ENCODE measurements around the gene SPNS2. TPM values are rescaled to one million over a fixed set of nuclear protein-coding genes. Genes with fewer than 3 reads are reported as not detected.
A peak's percentile ranks its signal among the peaks of the same experiment; 100 is the strongest.

Gene SPNS2
- total RNA-seq, 1 donor from 2014 or later: 187 TPM

DNA sequence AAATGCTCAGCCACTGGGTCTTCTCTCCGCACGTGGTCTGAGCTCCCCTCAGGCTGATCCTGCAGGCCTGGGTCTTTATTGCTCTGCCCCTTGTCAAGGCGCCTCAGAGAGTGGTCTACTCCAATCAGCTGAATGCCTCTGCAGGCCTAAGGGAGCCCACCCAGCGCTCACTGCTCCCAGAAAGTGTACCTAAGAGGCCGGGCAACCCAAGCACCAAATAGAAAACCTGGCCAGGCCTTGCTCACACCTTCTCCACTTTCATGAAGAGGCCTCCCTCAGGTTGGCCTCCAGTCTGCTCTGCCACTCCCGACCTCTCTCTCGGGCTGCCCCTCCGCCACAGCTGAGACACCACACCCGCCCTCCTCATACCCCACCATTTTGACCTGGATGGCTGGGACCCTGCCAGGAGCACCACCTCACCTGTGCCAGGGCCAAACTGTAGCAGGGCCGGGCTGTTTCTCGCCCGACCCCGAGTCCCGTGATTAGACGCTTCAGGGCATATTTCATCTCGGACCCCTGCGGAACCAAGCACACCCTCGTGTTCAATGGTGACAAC, 55.8 kb downstream of the SPNS2 start:
- DNase-seq (ENCODE audit: low spot score): peak; percentile 11
- TF ChIP-seq, protein P1, sequence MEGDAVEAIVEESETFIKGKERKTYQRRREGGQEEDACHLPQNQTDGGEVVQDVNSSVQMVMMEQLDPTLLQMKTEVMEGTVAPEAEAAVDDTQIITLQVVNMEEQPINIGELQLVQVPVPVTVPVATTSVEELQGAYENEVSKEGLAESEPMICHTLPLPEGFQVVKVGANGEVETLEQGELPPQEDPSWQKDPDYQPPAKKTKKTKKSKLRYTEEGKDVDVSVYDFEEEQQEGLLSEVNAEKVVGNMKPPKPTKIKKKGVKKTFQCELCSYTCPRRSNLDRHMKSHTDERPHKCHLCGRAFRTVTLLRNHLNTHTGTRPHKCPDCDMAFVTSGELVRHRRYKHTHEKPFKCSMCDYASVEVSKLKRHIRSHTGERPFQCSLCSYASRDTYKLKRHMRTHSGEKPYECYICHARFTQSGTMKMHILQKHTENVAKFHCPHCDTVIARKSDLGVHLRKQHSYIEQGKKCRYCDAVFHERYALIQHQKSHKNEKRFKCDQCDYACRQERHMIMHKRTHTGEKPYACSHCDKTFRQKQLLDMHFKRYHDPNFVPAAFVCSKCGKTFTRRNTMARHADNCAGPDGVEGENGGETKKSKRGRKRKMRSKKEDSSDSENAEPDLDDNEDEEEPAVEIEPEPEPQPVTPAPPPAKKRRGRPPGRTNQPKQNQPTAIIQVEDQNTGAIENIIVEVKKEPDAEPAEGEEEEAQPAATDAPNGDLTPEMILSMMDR (IDR thresholded peaks at IDR 0.05; ENCODE audit: unreplicated experiment): no peak
- H3K9me3 Mint-ChIP-seq (ENCODE audit: unreplicated experiment): no peaks in the 10 kb centered on the region
- peaks cover 4% of the 10 kb centered on the region for H3K36me3 Mint-ChIP-seq (ENCODE audit: low read depth, unreplicated experiment)
- H3K27me3 Mint-ChIP-seq (ENCODE audit: unreplicated experiment): peaks cover 10% of the 10 kb centered on the region
- H3K27ac Mint-ChIP-seq (ENCODE audit: unreplicated experiment): no peak overlapping the region
- H3K4me1 Mint-ChIP-seq (ENCODE audit: unreplicated experiment): peaks cover 28% of the 10 kb centered on the region
- H3K4me3 Mint-ChIP-seq (ENCODE audit: unreplicated experiment): peak overlapping the region; percentile 89

DNA sequence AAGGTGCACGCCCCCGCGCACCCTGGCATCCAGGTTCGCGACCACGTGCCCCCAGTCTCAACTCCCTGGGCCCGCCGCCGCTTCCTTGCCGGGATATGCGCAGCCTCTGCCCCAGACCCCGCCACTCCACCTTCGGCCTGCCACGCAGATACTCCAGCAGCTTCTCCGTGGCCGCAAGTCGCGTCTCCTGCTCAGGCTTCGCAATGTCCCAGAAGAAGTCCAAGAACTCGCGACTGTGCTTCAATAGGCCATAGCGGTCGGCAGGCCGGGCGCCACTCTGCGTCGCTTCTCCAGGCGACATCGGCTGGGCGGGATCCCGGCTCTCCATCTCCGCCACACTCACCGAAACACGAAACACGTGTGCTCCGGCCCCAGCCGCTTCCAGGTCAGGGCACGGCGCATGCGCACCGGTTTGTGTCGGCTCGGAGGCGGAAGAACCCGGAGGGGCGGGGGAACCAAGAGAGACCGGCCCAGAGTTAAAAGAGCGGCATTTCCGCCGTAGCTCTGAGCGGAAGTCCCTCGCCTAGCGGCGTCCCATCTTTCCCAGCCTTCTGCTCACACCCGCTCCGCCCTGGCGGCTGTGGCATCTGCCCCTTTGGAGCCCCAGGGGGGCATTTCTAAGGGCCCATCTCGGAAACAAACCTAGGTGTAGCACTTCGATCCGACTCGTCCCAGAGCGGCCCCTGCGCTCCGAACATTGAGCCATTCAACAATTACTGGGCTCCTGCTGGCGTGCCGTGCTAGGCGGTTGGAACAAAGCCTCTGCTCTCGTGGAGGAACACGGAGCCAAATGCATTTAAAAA, 56.5 kb downstream of the SPNS2 start, which contains the start of gene MYBBP1A:
Gene MYBBP1A (minus strand): TSS at position 388 of the 803 bp plus-strand sequence. CDS start 60 bp downstream, at position 328.
- DNase-seq (ENCODE audit: low spot score): peak; percentile 96
- Mint-ChIP-seq H3K36me3 (ENCODE audit: low read depth, unreplicated experiment) (peaks cover 4% of the 10 kb centered on the region), H3K9me3 (ENCODE audit: unreplicated experiment) (no peaks in the 10 kb centered on the region), H3K4me3 (ENCODE audit: unreplicated experiment) (peak within 1 kb of the TSS; percentile 89), H3K27ac (ENCODE audit: unreplicated experiment) (peak within 1 kb of the TSS; percentile 85), H3K4me1 (ENCODE audit: unreplicated experiment) (peaks cover 28% of the 10 kb centered on the region), H3K27me3 (ENCODE audit: unreplicated experiment) (peaks cover 10% of the 10 kb centered on the region)
- TF ChIP-seq, protein P1 (IDR thresholded peaks at IDR 0.05; ENCODE audit: unreplicated experiment): peak; percentile 77

DNA sequence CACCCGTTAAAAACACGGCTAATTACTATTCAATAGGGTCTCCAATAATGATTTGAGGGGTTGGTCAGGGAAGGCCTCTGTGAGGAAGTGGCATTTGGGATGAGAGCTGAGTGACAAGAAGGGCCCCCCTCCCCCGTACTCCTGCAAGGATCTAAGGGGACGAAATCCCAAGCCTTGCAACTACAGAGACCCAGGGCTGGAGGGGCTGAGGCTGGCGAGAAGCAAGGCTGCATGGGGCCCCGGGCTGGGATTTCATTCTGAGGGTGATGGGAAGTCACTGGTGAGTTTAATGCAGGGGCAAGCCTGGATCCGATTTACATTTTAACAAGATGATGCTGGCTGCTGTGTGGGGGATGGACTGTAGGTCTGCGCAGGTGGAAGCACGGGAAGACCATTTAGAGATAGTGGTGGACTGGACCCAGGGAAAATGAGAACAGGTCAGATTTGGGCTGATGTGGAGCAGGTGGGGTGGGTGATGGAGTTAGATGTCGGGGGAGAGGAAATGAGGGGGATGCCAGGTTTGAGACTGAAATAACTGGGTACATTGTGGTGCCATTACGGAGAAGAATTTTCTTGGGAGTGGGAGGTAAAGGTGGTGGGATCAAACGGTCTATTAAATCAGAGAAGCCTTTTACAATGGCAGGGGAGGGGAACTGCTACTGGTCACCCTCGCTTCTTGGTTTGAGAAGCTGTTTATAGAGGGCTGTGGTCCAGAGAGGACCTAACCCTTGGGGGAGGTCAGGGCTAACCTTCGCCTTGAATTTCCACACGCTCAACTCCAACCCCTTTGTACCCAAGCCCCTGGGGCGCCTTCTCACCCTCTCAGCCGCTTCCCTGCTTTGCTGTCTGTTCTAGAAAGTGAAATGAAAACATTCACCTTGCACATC, 57.4 kb downstream of the SPNS2 start:
- H3K27me3 Mint-ChIP-seq (ENCODE audit: unreplicated experiment): peaks cover 10% of the 10 kb centered on the region
- no peaks in the 10 kb centered on the region for H3K9me3 Mint-ChIP-seq (ENCODE audit: unreplicated experiment)
- H3K4me1 Mint-ChIP-seq (ENCODE audit: unreplicated experiment): peaks cover 26% of the 10 kb centered on the region
- TF ChIP-seq, protein P1 (IDR thresholded peaks at IDR 0.05; ENCODE audit: unreplicated experiment): no peak
- peaks cover under 1% of the 10 kb centered on the region for H3K36me3 Mint-ChIP-seq (ENCODE audit: low read depth, unreplicated experiment)
- peak overlapping the region; percentile 85 for H3K27ac Mint-ChIP-seq (ENCODE audit: unreplicated experiment)
- DNase-seq (ENCODE audit: low spot score): peak; percentile 8
- peak overlapping the region; percentile 89 for H3K4me3 Mint-ChIP-seq (ENCODE audit: unreplicated experiment)

DNA sequence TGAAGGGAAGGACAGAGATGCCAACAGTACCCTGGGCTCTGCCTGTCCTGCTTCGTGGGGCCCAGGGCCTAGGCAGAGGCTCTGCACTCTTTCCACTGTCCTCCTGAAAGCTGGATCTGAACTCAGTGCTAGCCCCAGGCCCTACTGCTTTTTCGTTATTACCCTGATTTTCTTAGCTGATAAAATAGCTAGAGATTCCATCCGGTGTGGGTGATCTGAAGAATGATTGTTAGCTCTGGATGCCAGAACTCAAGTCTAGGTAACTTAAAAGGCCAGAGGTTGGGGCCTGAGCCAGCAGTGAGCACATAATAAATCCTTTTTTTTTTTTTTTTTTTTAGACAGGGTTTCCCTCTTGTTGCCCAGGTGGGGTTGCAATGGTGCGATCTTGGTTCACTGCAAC, 58.3 kb downstream of the SPNS2 start:
- Mint-ChIP-seq H3K36me3 (ENCODE audit: low read depth, unreplicated experiment) (no peaks in the 10 kb centered on the region), H3K27me3 (ENCODE audit: unreplicated experiment) (peaks cover 11% of the 10 kb centered on the region), H3K9me3 (ENCODE audit: unreplicated experiment) (no peaks in the 10 kb centered on the region), H3K4me3 (ENCODE audit: unreplicated experiment) (no peak overlapping the region), H3K27ac (ENCODE audit: unreplicated experiment) (no peak overlapping the region), H3K4me1 (ENCODE audit: unreplicated experiment) (peaks cover 25% of the 10 kb centered on the region)
- TF ChIP-seq, protein P1 (IDR thresholded peaks at IDR 0.05; ENCODE audit: unreplicated experiment): no peak
- no peak for DNase-seq (ENCODE audit: low spot score)
